Kidney (tissue), 14 donors: ENCODE results near the gene CHD2. TPM values are rescaled to one million over a fixed set of nuclear protein-coding genes. Genes with fewer than 3 reads are reported as not detected.

Experiments used
- DNase-seq, 5 donors: peaks; one replicate each; pipeline ENCODE4 v3.0.0-alpha.2; 2013 to 2020
- FAIRE-seq: peaks from 2 replicates; lab custom pipeline; 2012; peaks lifted over from hg19 to GRCh38; lab: Jason Lieb, UNC
- H3K27ac ChIP-seq, 2 donors: one replicate each; pipeline ENCODE4 v1.7.0; 2013; ENCODE audit warnings: low read depth in 2 of 2, low read length in 2 of 2, inconsistent platforms in 1 of 2
- H3K27me3 ChIP-seq: one replicate; pipeline ENCODE4 v1.7.1; 2013; ENCODE audit warnings: low read length, inconsistent platforms; ENCODE audit not compliant: control insufficient read depth, insufficient read depth
- H3K36me3 ChIP-seq, 3 donors: one replicate each; pipeline versions ENCODE4 v1.7.0 to v1.7.1; 2013; ENCODE audit warnings: low read length in 3 of 3, control low read depth in 1 of 3, inconsistent platforms in 1 of 3; ENCODE audit not compliant: insufficient read depth in 3 of 3, control insufficient read depth in 2 of 3
- H3K4me1 ChIP-seq, 3 donors: one replicate each; pipeline versions ENCODE4 v1.7.0 to v1.7.1; 2013; ENCODE audit warnings: low read length in 3 of 3, inconsistent platforms in 1 of 3, low read depth in 1 of 3; ENCODE audit not compliant: control insufficient read depth in 2 of 3, insufficient read depth in 2 of 3
- H3K4me3 ChIP-seq, 3 donors: one replicate each; pipeline versions ENCODE4 v1.7.0 to v1.8.1; 2013; ENCODE audit warnings: low read length in 3 of 3, control low read depth in 1 of 3, inconsistent platforms in 1 of 3
- H3K9ac ChIP-seq, 3 donors: one replicate each; pipeline versions ENCODE4 v1.7.0 to v1.7.1; 2013; ENCODE audit warnings: low read length in 3 of 3, control low read depth in 1 of 3, inconsistent platforms in 1 of 3
- H3K9me3 ChIP-seq, 3 donors: one replicate each; pipeline versions ENCODE4 v1.7.0 to v1.7.1; 2013; ENCODE audit warnings: low read length in 3 of 3, control low read depth in 1 of 3, inconsistent platforms in 1 of 3; ENCODE audit not compliant: control insufficient read depth in 2 of 3, insufficient read depth in 1 of 3
- intact Hi-C: fragments of 100-400 bp; cut with DNase I; formaldehyde crosslinking; loops from one replicate; pipeline ENCODE4 v1.11.1; 2022
- polyA plus RNA-seq: library from polyadenylated mRNA; stranded (reverse); fragments of 350-450 nt; fragmentation: Illumina TruSeq; extraction: RNeasy Lipid Tissue Mini Kit (QIAGEN cat#74804); gene quantifications from one replicate; pipeline ENCODE4 v1.2.3, GENCODE V29; 2014; ENCODE audit warnings: low read depth, low replicate concordance; ENCODE audit not compliant: insufficient read depth
- total RNA-seq: library from RNA; stranded (reverse); fragmentation: NEBNext Ultra II Directional; extraction: Animal tissue kit (Norgen Biotek cat#: 25700); gene quantifications from one replicate; pipeline ENCODE4 v1.2.1, GENCODE V29; 2021
- TF ChIP-seq, protein P1 (sequence below): IDR thresholded peaks from 3 replicates; pipeline ENCODE4 v1.5.1; 2012; ENCODE audit warnings: mild to moderate bottlenecking, moderate library complexity, borderline replicate concordance; ENCODE audit not compliant: insufficient read depth; ENCODE audit errors: extremely low read depth
- donor health status: control.
- donor health status: control.
- donor health status: control.
- donor health status: control.
- donor health status: control.
- donor health status: DM: yes; HTN: yes; CAD: no.
- donor health status: Normal renal cell carcinoma (clear cell type).

Gene CHD2
- total and polyA plus RNA-seq, 2 donors from 2014 or later, result 22.5 to 137 TPM

GRCh38 chr15:93027413-93027812 lies 127.3 kb downstream of the CHD2 start:
- TF ChIP-seq, protein P1, sequence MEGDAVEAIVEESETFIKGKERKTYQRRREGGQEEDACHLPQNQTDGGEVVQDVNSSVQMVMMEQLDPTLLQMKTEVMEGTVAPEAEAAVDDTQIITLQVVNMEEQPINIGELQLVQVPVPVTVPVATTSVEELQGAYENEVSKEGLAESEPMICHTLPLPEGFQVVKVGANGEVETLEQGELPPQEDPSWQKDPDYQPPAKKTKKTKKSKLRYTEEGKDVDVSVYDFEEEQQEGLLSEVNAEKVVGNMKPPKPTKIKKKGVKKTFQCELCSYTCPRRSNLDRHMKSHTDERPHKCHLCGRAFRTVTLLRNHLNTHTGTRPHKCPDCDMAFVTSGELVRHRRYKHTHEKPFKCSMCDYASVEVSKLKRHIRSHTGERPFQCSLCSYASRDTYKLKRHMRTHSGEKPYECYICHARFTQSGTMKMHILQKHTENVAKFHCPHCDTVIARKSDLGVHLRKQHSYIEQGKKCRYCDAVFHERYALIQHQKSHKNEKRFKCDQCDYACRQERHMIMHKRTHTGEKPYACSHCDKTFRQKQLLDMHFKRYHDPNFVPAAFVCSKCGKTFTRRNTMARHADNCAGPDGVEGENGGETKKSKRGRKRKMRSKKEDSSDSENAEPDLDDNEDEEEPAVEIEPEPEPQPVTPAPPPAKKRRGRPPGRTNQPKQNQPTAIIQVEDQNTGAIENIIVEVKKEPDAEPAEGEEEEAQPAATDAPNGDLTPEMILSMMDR, result no peak
- Histone ChIP-seq H3K36me3 (peaks cover 14 to 42% (median 33%) of the 10 kb centered on the region in 3 donors), H3K9me3 (no peaks in the 10 kb centered on the region), H3K27me3 (no peaks in the 10 kb centered on the region), H3K9ac (no peak overlapping the region), H3K27ac (no peak overlapping the region), H3K4me3 (no peak overlapping the region), H3K4me1 (peaks cover 0 to 15% (median 0%) of the 10 kb centered on the region in 3 donors)
- FAIRE-seq (no peak), DNase-seq (peak in 1 of 5 donors; percentile 56)
- intact Hi-C loops, result no loop called here

GRCh38 chr15:93028111-93028631 lies 128.0 kb downstream of the CHD2 start:
- TF ChIP-seq, protein P1, result no peak
- FAIRE-seq, result no peak
- Histone ChIP-seq H3K4me3 (no peak overlapping the region), H3K9me3 (no peaks in the 10 kb centered on the region), H3K4me1 (peaks cover 0 to 15% (median 0%) of the 10 kb centered on the region in 3 donors), H3K27me3 (no peaks in the 10 kb centered on the region), H3K36me3 (peaks cover 14 to 34% (median 26%) of the 10 kb centered on the region in 3 donors), H3K9ac (peak overlapping the region in 1 of 3 donors; percentile 10), H3K27ac (peak overlapping the region; percentile 42 to 65)
- intact Hi-C loops, result no loop called here
- DNase-seq, result peak in 2 of 5 donors; percentile 44 to 64

DNA sequence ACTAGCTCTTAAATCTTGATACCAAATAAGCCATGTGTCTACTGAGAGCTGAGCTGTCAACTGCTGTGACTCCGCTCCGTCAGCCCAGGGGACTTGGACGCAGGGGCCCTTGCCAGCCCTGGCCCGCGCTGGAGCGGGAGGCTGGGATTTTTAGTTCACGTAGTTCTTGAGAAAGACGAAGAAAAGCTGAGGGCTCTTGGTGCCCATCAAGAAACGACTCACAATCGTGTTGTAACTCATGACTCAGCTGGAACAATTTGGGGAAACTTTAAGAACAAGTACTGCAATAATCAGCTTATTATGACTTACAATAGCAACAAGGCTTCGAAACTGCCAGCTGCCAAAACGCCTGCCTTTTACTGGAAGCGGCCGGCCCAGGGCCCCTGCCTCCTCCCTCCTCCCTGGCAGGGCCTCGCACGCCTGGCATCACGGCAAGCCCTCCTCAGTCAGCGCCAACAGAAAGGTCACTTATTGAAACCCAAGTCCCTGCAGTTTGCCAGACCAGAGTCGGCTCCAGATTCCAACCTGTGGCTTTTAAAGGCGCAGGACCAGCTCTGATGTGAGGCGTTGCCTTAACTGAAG lies 128.6 kb downstream of the CHD2 start:
- Histone ChIP-seq H3K27ac (peak overlapping the region; percentile 42 to 65), H3K9me3 (no peaks in the 10 kb centered on the region), H3K4me1 (peaks cover 0 to 15% (median 0%) of the 10 kb centered on the region in 3 donors), H3K36me3 (peaks cover 14 to 31% (median 25%) of the 10 kb centered on the region in 3 donors), H3K9ac (peak overlapping the region in 1 of 3 donors; percentile 10), H3K4me3 (no peak overlapping the region), H3K27me3 (no peaks in the 10 kb centered on the region)
- intact Hi-C loops, result no loop called here
- TF ChIP-seq, protein P1, result no peak
- FAIRE-seq (no peak), DNase-seq (peak in 4 of 5 donors; percentile 30 to 89 (median 47))
